NCI-H2196 treated with DMSO at 0.1 percent for 48 hours (cell line): ENCODE measurements around the gene HIVEP3.

ENCODE experiments used
- DNase-seq: peaks from one replicate; lab custom pipeline; 2025; ENCODE audit not compliant: unreplicated experiment; lab: John Stamatoyannopoulos, UW

HIVEP3 gene

GRCh38 chr1:41672173-41672572 lies 246.5 kb downstream of the HIVEP3 start:
- DNase-seq: no peak

GRCh38 chr1:41671116-41671755 lies 247.5 kb downstream of the HIVEP3 start:
- no peak for DNase-seq

GRCh38 chr1:41670217-41670957 lies 248.3 kb downstream of the HIVEP3 start:
- DNase-seq: no peak

- DNase-seq: no peak
Observed at GRCh38 chr1:41668967-41669366, 249.8 kb downstream of the HIVEP3 start.

- DNase-seq: no peak
Observed at GRCh38 chr1:41668054-41668660, 250.6 kb downstream of the HIVEP3 start.

GRCh38 chr1:41666981-41667631 lies 251.6 kb downstream of the HIVEP3 start:
- DNase-seq: no peak

- no peak for DNase-seq
Observed at GRCh38 chr1:41665962-41666917, 252.5 kb downstream of the HIVEP3 start.

GRCh38 chr1:41664861-41665640 lies 253.7 kb downstream of the HIVEP3 start:
- DNase-seq: no peak

- DNase-seq: no peak
Observed at GRCh38 chr1:41663671-41664400, 254.9 kb downstream of the HIVEP3 start.

- no peak for DNase-seq
Observed at GRCh38 chr1:41662765-41663437, 255.8 kb downstream of the HIVEP3 start.

- DNase-seq: no peak
Observed at GRCh38 chr1:41662061-41662764, 256.5 kb downstream of the HIVEP3 start.

GRCh38 chr1:41661428-41662060 lies 257.2 kb downstream of the HIVEP3 start:
- no peak for DNase-seq

- DNase-seq: no peak
Observed at GRCh38 chr1:41660570-41661427, 257.9 kb downstream of the HIVEP3 start.

GRCh38 chr1:41659903-41660302 lies 258.8 kb downstream of the HIVEP3 start:
- DNase-seq: no peak

- no peak for DNase-seq
Observed at GRCh38 chr1:41659159-41659495, 259.6 kb downstream of the HIVEP3 start.

GRCh38 chr1:41658431-41659158 lies 260.1 kb downstream of the HIVEP3 start:
- DNase-seq: no peak
